Hematopoietic multipotent progenitor cell treated with erythropoietin and hydrocortisone succinate and interleukin-3 and kit ligand, for 15 days (in vitro differentiated cells): ENCODE measurements around the gene KIF11.

ENCODE experiments used
- DNase-seq: peaks from one replicate; pipeline ENCODE4 v3.0.0-alpha.2; 2015; ENCODE audit warnings: low spot score

The KIF11 gene

GRCh38 chr10:92677708-92678107 is 84.8 kb downstream of the KIF11 start:
- no peak for DNase-seq

DNA sequence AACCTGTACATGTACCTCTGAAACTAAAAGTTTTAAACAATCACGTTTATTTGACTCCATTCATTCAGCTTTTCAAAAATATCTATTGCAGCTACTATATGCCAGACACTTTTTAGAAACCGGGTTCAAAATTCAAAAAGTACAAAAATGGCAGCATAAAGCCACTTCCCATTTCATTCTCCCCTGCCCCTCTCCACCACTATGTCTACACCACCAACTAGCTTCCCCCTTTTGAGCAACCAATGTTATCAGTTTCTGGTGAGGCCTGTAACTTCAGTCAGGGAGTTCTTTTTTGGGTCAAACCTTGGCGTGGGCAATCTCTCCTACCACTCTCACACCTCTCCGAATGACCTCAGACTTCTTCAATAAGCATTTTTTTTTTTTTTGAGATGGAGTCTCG is 85.3 kb downstream of the KIF11 start:
- DNase-seq, result no peak

DNA sequence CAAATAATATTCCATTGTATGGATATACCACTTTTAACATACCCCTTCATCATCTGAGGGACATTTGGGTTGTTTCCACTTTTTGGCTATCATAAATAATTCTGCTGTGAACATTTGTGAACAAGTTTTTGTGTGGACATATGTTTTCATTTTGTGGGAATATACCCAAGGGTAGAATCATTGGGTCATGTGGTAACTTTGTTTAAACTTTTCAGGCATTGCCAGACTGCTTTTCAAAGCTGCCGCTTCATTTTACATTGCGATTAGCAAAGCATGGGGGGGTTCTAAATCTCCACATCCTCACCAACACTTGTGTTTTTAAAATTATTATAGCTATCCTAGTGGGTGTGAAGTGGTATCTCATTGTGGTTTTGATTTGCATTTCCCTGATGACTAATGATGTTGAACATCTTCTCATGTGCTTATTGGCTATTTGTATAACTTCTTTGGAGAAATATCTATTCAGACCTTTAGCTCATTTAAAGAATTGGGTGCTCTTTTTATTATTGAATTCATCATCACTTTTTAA is 88.4 kb downstream of the KIF11 start:
- no peak for DNase-seq

- DNase-seq, result no peak
Measured at GRCh38 chr10:92688573-92688926, 95.6 kb downstream of the KIF11 start.

- DNase-seq, result no peak
Measured at GRCh38 chr10:92688927-92689662, 96.2 kb downstream of the KIF11 start.

GRCh38 chr10:92689663-92690210 is 96.8 kb downstream of the KIF11 start, which contains the start of gene HHEX:
Gene HHEX (plus strand): TSS chr10:92689955. CDS start chr10:92689987, 32 bp downstream.
- DNase-seq, result peak; percentile 60

DNA sequence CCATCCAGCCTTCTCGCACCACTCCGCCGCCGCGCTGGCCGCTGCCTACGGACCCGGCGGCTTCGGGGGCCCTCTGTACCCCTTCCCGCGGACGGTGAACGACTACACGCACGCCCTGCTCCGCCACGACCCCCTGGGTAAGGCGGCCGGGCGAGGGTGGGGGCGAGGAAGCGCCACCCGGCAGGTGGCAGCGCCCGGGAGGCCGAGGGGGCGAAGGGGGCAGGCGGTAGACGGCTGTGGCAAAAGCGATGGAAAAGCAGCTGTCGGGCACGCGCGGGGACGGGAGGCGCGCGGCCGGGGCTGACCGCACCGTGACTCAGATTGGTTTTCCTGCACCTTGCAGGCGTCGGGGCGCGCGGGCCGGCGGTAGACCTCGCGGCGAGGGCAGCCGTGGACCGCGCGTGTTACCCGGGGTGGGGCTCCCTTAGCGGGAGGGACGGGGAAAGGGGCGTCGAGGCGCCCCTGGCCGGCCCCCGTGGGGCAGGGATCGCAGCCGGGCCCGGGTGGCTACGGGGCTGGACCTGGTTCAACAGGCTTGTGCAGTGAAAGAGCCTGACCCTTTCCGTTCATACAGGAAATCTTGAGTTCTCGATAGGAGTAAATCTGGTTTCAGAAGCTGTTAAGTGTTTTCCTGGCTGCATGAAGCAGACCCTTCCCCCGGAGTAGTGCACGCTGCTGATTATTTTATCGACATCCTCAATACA is 97.4 kb downstream of the KIF11 start:
- DNase-seq, result no peak

GRCh38 chr10:92690915-92691590 is 98.1 kb downstream of the KIF11 start:
- no peak for DNase-seq

DNA sequence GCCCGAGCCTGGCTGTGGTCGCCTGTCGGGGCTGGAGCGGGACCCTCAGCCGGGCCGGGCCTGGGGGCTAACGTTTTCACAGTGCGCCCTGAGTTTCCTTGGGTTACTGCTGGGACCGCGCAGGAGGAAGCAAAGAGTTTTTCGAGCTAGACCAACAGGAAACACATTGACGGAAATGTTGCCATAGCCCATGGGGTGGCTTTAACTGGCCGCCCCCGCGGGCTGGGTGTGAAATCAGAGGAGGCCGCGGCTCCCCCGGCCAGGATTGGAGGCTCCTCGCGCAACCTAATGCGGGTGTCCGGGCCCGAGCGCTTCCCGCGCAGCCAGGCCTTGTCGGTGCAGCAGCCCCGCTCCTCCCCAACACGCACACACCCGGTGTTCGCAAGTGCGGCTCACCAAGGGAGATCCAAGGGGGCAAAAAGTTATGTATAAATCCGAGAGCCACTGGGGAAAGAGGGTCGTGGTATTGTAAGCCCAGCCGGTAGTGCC is 98.7 kb downstream of the KIF11 start:
- DNase-seq, result no peak

GRCh38 chr10:92692080-92692671 is 99.2 kb downstream of the KIF11 start:
- DNase-seq, result no peak

DNA sequence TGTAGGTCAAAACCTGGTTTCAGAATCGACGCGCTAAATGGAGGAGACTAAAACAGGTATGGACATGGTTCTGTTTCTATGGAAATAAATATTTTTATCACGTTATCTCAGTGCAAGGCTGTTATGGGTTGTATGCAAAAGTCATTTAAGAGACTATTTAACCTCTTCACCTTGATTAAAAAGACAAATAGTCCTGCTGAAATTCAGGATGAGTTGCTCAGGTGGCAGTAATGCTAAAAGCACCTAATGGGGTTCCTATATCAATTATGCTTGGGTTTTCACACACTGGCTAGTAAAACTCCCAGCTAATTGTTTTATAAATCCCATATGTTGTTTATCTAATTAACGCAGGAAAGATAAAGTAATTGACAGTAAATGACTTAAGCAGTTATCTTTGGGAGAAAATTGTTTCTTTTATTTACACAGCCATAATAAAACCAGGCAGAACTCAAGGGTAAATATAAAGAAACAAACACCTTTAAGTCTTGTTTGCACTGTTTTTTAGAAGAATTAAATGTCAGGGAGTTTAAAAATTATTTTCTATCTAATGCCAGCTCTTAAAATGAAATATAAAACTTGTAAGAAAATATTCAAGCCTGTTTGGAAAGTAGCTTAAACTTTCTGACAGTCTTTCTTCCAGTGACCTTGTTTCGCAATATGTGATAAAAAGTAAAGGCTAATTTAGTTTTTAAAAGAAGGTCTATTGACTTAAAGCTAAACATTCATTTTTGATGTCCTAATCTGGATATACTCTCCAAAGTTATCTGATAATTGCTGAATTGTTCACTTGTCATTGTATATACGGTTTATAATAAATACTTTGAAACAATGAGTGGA is 100.0 kb downstream of the KIF11 start:
- DNase-seq, result no peak

GRCh38 chr10:92693534-92693893 is 100.6 kb downstream of the KIF11 start:
- DNase-seq, result no peak

GRCh38 chr10:92695679-92696605 is 103.0 kb downstream of the KIF11 start:
- no peak for DNase-seq

DNA sequence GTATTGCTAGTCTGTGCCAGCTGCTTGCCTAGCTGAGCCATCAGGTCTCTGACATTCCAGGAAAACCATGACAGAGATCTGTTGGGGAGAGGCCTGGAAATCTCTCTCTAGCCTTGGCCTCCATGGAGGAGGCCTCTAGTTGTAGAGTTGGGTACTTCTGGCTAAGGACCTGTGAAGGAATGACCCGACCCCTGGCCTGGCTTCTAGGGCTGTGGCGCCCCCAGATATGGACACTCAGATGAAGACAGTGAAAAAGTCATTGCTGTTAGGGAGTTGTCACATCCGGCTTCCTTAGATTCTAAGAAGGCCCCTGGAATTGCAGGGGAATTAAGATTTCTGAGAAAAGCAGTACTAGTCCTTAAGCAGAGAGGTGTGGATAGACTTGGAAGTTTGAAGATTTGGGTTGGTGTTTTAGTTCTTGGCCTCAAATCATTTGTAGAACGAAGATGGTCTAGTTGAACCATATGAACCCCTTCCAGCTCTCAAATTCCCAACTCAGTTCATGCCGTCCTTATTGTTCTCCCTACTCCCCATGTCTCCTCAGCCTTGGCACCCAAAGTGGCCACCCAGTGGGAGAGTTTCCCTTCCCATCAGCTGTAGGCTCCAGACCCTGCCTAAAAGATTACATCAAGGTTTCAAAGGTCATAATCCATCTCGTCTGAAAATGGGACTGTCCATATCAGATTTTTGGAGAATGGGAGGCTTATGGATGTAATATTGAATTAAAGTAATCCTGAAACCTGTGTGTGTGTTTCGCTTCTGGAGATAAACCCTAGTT is 103.9 kb downstream of the KIF11 start:
- no peak for DNase-seq

- no peak for DNase-seq
Measured at GRCh38 chr10:92697663-92698511, 105.0 kb downstream of the KIF11 start.

- DNase-seq, result no peak
Measured at GRCh38 chr10:92699193-92699517, 106.2 kb downstream of the KIF11 start.

- DNase-seq, result peak; percentile 15
Measured at GRCh38 chr10:92699518-92700381, 106.8 kb downstream of the KIF11 start.
